ENCODE results near the gene NLGN1. TPM values are rescaled to one million over a fixed set of nuclear protein-coding genes. Genes with fewer than 3 reads are reported as not detected.

NLGN1 gene
- total and polyA plus RNA-seq, 2 of the 8 experiments (the other 6 are each of a cell fraction or from before 2014, with no cell fraction given), result 7.8 to 14.8 TPM

GRCh38 chr3:173719585-173719984, 322.0 kb downstream of the NLGN1 start:
- Histone ChIP-seq H4K8ac (ENCODE audit: extremely low read depth, insufficient read depth, low read length) (no peak overlapping the region), H3K4me2 (ENCODE audit: insufficient read depth in 1 of 2, low read depth in 2 of 2, low read length in 2 of 2) (no peak overlapping the region), H3K9ac (replicated peaks in 1 of 4; ENCODE audit: extremely low read depth in 1 of 4, low read depth in 3 of 4, low read length in 3 of 4) (no peak overlapping the region), H3K36me3 (ENCODE audit: control insufficient read depth in 2 of 4, insufficient read depth in 4 of 4, low read length in 3 of 4) (no peaks in the 10 kb centered on the region), H4K91ac (replicated peaks; ENCODE audit: insufficient read length, low read length) (no peak overlapping the region), H3K23me2 (ENCODE audit: low read depth, low read length) (no peaks in the 10 kb centered on the region), H3K14ac (ENCODE audit: insufficient read length) (no peak overlapping the region), H3K79me1 (ENCODE audit: low read depth, low read length) (no peaks in the 10 kb centered on the region), H3K4ac (replicated peaks; ENCODE audit: insufficient read length, low read depth, low read length) (no peak overlapping the region), H2AK5ac (ENCODE audit: low read depth, low read length) (no peak overlapping the region), H2BK5ac (ENCODE audit: low read depth, low read length) (no peak overlapping the region), H2AFZ (ENCODE audit: low read length) (no peak overlapping the region), H4K5ac (ENCODE audit: insufficient read length, low read depth, low read length) (no peak overlapping the region), H3K23ac (ENCODE audit: insufficient read length) (no peak overlapping the region), H2BK12ac (ENCODE audit: low read depth, low read length) (no peak overlapping the region), H4K20me1 (replicated peaks in 1 of 2; ENCODE audit: control insufficient read depth in 1 of 2, insufficient read depth in 2 of 2, low read length in 2 of 2) (no peaks in the 10 kb centered on the region), H3K27ac (ENCODE audit: low read depth, low read length) (no peak overlapping the region), H2BK20ac (ENCODE audit: low read length) (no peak overlapping the region), H3K79me2 (ENCODE audit: control insufficient read depth in 1 of 2, insufficient read depth in 2 of 2, low read length in 2 of 2) (no peaks in the 10 kb centered on the region), H3K56ac (replicated peaks; ENCODE audit: insufficient read length, low read depth, low read length) (no peak overlapping the region), H3K9me3 (ENCODE audit: insufficient read depth in 2 of 2, low read depth in 1 of 2, low read length in 1 of 2) (no peaks in the 10 kb centered on the region), H3K18ac (ENCODE audit: extremely low read depth, low read length) (no peak overlapping the region), H2BK15ac (ENCODE audit: low read length) (no peak overlapping the region), H3K27me3 (replicated peaks in 1 of 4; ENCODE audit: control insufficient read depth in 3 of 4, extremely low read depth in 1 of 4, insufficient read depth in 3 of 4, low read length in 3 of 4) (no peaks in the 10 kb centered on the region), H3K4me3 (ENCODE audit: extremely low read depth in 1 of 4, insufficient read depth in 2 of 4, low read depth in 3 of 4, low read length in 4 of 4) (no peak overlapping the region), H3K4me1 (replicated peaks in 1 of 4; ENCODE audit: control insufficient read depth in 3 of 4, insufficient read depth in 4 of 4, low read length in 3 of 4) (peaks cover 0 to 4% (median 2%) of the 10 kb centered on the region in 4 experiments; a peak in 1 of 7 replicates), H2BK120ac (replicated peaks; ENCODE audit: low read depth, low read length) (no peak overlapping the region)
- TF ChIP-seq E2F6 (IDR thresholded peaks at IDR 0.05) (no peak), SP1 (IDR thresholded peaks at IDR 0.05; ENCODE audit: low read depth, low read length) (no peak)
- FAIRE-seq, result no peak
- no peak for DNase-seq (ENCODE audit: low read depth in 1 of 2, low spot score in 2 of 2)
- ChIA-PET POLR2A (ENCODE audit: partially characterized antibody) (no interaction called here), CTCF (ENCODE audit: partially characterized antibody) (no interaction called here)
- WGBS, 2 experiments (ENCODE audit: extremely low coverage in 1 of 2, insufficient coverage in 1 of 2, insufficient read length in 1 of 2, insufficient replicate concordance in 2 of 2, low coverage in 1 of 2, low lambda C conversion rate in 2 of 2, missing lambda C conversion rate in 1 of 2), result 80% methylated on average over 3 of the region's 3 CpGs; no CpG with 5 or more reads in 1 of the 2 experiments
